Loucy (cell line): Measurements from ENCODE around the gene SRPRB.

Source experiments
- H2AFZ ChIP-seq: fragments of 200-600 bp; sonication (generic); 2 replicates; pipeline ENCODE4 v1.6.0; 2016; ENCODE audit warnings: antibody characterized with exemption, mild to moderate bottlenecking, low read length, moderate library complexity
- H3F3A ChIP-seq: fragments of 200-600 bp; 2 replicates; pipeline ENCODE4 v1.6.0; 2016; ENCODE audit warnings: antibody characterized with exemption, low read depth, mild to moderate bottlenecking
- H3K27me3 ChIP-seq: fragments of 200-600 bp; sonication (generic); 2 replicates; pipeline ENCODE4 v1.6.1; 2014; ENCODE audit warnings: low read length, mild to moderate bottlenecking; ENCODE audit not compliant: insufficient read depth, poor library complexity, severe bottlenecking
- H3K36me3 ChIP-seq: fragments of 200-600 bp; sonication (generic); 2 replicates; pipeline ENCODE4 v1.6.1; 2016; ENCODE audit warnings: low read length; ENCODE audit not compliant: insufficient read depth
- H3K4me1 ChIP-seq: fragments of 200-600 bp; sonication (generic); 2 replicates; pipeline ENCODE4 v1.5.1; 2014; ENCODE audit warnings: low read length, mild to moderate bottlenecking; ENCODE audit not compliant: insufficient read depth, poor library complexity, severe bottlenecking
- H3K4me2 ChIP-seq: fragments of 200-600 bp; sonication (generic); 2 replicates; pipeline ENCODE4 v1.6.0; 2014; ENCODE audit warnings: antibody characterized with exemption, low read length, low read depth, mild to moderate bottlenecking; ENCODE audit not compliant: poor library complexity, severe bottlenecking
- H3K4me3 ChIP-seq: fragments of 200-600 bp; sonication (generic); 2 replicates; pipeline ENCODE4 v1.5.1; 2014; ENCODE audit warnings: low read length, mild to moderate bottlenecking, mixed read lengths; ENCODE audit not compliant: poor library complexity, severe bottlenecking
- H3K79me2 ChIP-seq: fragments of 200-600 bp; sonication (generic); 2 replicates; pipeline ENCODE4 v1.6.1; 2014; ENCODE audit warnings: low read length; ENCODE audit not compliant: insufficient read depth
- H3K9ac ChIP-seq: fragments of 200-600 bp; sonication (generic); 2 replicates; pipeline ENCODE4 v1.6.0; 2014; ENCODE audit warnings: mild to moderate bottlenecking, low read depth, low read length, moderate library complexity; ENCODE audit not compliant: poor library complexity, severe bottlenecking
- H3K9me2 ChIP-seq: fragments of 200-600 bp; sonication (generic); replicated peaks from 2 replicates; pipeline ENCODE4 v1.6.1; 2016; ENCODE audit warnings: low read depth, low read length, mixed read lengths
- H3K9me3 ChIP-seq: fragments of 200-600 bp; sonication (generic); 2 replicates; pipeline ENCODE4 v1.6.1; 2014; ENCODE audit warnings: mild to moderate bottlenecking, antibody characterized with exemption, low read length, low read depth; ENCODE audit not compliant: insufficient read depth
- H4K20me1 ChIP-seq: fragments of 200-600 bp; sonication (generic); 2 replicates; pipeline ENCODE4 v1.6.0; 2014; ENCODE audit warnings: antibody characterized with exemption, low read length, mild to moderate bottlenecking; ENCODE audit not compliant: insufficient read depth, poor library complexity, severe bottlenecking
- CTCF ChIP-seq: fragments of 200-600 bp; sonication (generic); conservative IDR thresholded peaks from 2 replicates; pipeline ENCODE4 v1.5.1; 2014; ENCODE audit warnings: mild to moderate bottlenecking, antibody characterized with exemption, low read length
- EZH2phosphoT487 ChIP-seq: fragments of 200-600 bp; IDR thresholded peaks from 2 replicates; pipeline ENCODE4 v1.6.1; 2018; ENCODE audit warnings: antibody characterized with exemption, mild to moderate bottlenecking, moderate library complexity, borderline replicate concordance

Gene SRPRB

GRCh38 chr3:133837487-133838295 is 32.1 kb downstream of the SRPRB start:
- Histone ChIP-seq H3K79me2 (no peaks in the 10 kb centered on the region), H4K20me1 (no peaks in the 10 kb centered on the region), H3K9me2 (no peaks in the 10 kb centered on the region), H2AFZ (no peak overlapping the region), H3K4me2 (no peak overlapping the region), H3K4me3 (no peak overlapping the region), H3K36me3 (no peaks in the 10 kb centered on the region), H3K9ac (no peak overlapping the region), H3K4me1 (no peaks in the 10 kb centered on the region), H3F3A (no peaks in the 10 kb centered on the region), H3K27me3 (no peaks in the 10 kb centered on the region), H3K9me3 (no peaks in the 10 kb centered on the region)
- TF ChIP-seq EZH2phosphoT487 (no peak), CTCF (no peak)

GRCh38 chr3:133838296-133838789 is 32.7 kb downstream of the SRPRB start:
- no peaks in the 10 kb centered on the region for H3K9me3 ChIP-seq
- H3K4me2 ChIP-seq: no peak overlapping the region
- TF ChIP-seq CTCF (no peak), EZH2phosphoT487 (no peak)

GRCh38 chr3:133838916-133839800 is 33.5 kb downstream of the SRPRB start:
- no peaks in the 10 kb centered on the region for H3K36me3 ChIP-seq

More at GRCh38 chr3:133838296-133838789, 32.7 kb downstream of the SRPRB start:
- Histone ChIP-seq H4K20me1 (no peaks in the 10 kb centered on the region), H3F3A (no peaks in the 10 kb centered on the region), H3K4me3 (no peak overlapping the region), H3K9me2 (no peaks in the 10 kb centered on the region), H3K4me1 (no peaks in the 10 kb centered on the region), H3K36me3 (no peaks in the 10 kb centered on the region), H3K9ac (no peak overlapping the region), H3K27me3 (no peaks in the 10 kb centered on the region), H3K79me2 (no peaks in the 10 kb centered on the region), H2AFZ (no peak overlapping the region)

More at GRCh38 chr3:133838916-133839800, 33.5 kb downstream of the SRPRB start:
- H3K9me3 ChIP-seq: no peaks in the 10 kb centered on the region
- no peaks in the 10 kb centered on the region for H4K20me1 ChIP-seq
- no peak overlapping the region for H3K4me2 ChIP-seq
- no peaks in the 10 kb centered on the region for H3K79me2 ChIP-seq
- no peaks in the 10 kb centered on the region for H3K4me1 ChIP-seq
- H3K9me2 ChIP-seq: no peaks in the 10 kb centered on the region
- H3F3A ChIP-seq: no peaks in the 10 kb centered on the region
- no peaks in the 10 kb centered on the region for H3K27me3 ChIP-seq
- no peak overlapping the region for H3K9ac ChIP-seq
- H3K4me3 ChIP-seq: no peak overlapping the region
- TF ChIP-seq CTCF: no peak
- TF ChIP-seq EZH2phosphoT487: no peak
- H2AFZ ChIP-seq: no peak overlapping the region
